Measurements from ENCODE around the gene SORCS3.

GRCh38 chr10:104893701-104894100 is 252.6 kb downstream of the SORCS3 start:
- no peak for TF ChIP-seq CTCF (IDR thresholded peaks at IDR 0.05)
- no peak for TF ChIP-seq POLR2AphosphoS5 (IDR thresholded peaks at IDR 0.05; ENCODE audit: insufficient read depth in 1 of 2, low read depth in 1 of 2)
- TF ChIP-seq POLR2A (IDR thresholded peaks at IDR 0.05) = no peak
